Effector CD8-positive, alpha-beta T cell (primary cell): ENCODE measurements around the gene MXRA5.
"Not testable (repeated sequence)": the region's sequence is repeated elsewhere in the genome, so short reads cannot be mapped to it uniquely, and the experiment has no call there.

Experiments
- DNase-seq: peaks from one replicate; lab custom pipeline; 2025; lab: John Stamatoyannopoulos, UW

Gene MXRA5

DNA sequence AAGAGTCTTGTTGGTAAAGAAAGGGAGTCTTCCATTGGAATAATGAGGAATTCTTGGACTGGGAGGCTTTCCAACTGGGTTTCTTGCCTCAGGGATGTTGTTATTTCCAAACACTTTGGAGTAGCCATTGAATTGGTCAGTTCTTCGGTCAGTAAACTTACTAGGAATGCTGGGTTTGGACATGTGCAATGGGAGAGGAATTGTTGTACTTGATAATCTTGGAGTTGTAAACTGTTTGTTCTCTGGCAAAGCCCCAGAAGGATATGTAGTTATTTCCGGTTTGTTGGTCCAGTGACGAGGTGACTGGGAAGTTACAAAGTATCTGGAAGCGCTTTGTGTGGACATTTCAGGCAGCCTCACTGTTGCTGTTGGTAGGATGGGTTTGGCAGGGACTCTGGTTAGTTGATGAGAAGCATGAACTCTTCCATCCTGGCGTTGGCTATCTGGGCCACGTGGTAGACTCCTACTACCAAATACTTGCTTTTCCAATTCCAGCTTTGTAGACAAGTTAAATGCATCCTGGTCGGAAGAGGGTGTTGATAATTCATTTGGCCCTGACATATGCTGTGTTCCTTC, 25.9 kb downstream of the MXRA5 start:
- no peak for DNase-seq

DNA sequence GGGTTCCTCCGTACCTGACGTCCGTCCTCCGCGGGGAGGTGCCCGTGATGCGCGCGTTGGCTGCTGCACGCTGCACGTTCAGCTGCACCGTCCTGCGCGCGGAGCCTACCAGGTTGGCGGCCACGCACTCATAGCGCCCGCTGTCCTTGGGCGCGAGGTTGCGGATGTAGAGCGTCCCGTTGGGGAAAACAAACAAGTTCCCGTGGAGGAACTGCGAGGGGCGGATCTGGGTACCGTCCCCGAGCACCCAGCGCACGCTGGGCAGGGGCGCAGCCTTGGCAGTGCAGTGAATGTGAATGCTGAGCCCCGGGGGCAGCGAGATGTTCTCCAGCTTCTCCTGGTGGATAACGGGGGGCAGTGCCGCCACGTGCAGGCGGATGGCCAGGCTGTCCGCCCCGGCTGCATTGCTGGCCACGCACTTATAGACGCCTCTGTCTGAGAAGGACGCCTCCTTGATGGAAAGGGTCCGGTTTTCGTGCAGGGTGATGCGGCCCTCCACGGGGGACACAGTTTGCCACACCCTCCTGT, 29.2 kb downstream of the MXRA5 start:
- DNase-seq, result no peak

DNA sequence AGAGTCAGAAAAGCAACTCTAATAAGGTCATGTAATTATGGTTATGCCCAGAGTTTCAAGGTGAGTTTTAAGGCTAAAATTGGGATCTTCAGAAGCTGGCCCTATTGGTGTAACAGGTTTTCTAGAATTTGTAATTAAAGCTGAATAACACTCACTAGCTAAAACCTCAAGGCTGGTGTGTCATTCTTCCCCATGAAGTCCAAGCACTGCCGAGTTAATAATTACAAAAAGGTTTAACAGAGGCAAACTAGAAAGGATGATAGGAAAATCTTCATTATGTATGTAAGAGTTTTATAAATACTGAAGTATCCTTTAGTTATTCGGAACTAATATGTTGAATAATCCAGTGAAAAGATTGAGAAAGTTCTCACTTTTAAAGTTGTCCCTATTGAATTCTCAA, 34.3 kb downstream of the MXRA5 start:
- no peak for DNase-seq

DNA sequence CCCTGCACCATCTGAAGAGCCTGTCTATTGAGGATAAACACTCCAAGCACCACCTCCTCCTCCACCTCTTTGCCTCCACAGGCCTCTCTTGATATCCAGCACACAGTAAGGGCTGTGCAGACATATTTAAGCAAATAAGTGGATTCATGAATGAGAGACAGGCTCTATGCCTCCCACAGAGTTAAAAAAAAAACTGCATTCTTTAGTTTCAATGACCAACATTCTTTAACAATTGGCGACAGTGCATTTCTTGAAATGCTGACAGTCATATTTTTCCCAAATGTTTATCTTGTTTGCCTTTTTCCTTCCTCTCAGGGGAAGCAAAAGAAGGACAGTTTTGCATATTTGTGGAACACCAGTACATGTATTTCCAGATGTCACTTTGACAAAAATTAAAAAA, 38.6 kb downstream of the MXRA5 start:
- no peak for DNase-seq

DNA sequence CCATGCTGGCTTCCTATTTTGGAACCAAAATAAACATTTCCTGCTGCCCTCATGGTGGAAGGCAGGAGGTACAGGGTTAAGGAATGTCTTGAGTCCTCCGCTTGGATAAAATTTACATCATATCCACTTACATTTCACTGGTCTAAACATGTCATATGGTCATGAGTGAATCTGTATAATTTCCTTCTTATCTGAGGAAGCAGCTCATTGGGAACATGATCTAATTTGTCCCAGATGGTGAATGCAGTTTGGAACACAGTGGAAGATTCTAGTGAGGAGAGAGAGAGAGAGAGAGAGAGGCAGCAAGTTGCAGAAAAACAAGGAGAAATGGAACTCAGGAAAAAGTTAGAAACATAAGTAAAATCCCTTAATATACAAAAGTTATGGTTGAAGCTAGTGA, 46.8 kb downstream of the MXRA5 start:
- no peak for DNase-seq

DNA sequence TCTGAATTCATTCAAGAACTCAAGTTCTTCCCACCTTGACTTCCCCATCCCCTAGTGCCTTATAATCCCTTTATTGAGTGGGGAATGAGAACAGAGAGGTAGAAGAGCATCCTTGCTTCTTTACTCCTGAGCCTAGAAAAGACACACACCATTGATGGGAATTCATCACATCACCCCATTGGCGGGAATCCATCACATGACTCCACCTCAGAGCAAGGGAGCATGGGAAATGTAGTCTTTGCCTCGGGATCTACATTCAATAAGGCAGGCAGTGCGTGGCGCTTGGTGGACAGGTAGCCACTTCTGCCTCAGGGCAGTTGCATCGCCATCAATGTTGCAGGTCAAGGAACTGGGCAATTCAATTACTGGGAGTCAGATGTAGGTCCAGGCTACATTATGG, 50.7 kb downstream of the MXRA5 start:
- no peak for DNase-seq

DNA sequence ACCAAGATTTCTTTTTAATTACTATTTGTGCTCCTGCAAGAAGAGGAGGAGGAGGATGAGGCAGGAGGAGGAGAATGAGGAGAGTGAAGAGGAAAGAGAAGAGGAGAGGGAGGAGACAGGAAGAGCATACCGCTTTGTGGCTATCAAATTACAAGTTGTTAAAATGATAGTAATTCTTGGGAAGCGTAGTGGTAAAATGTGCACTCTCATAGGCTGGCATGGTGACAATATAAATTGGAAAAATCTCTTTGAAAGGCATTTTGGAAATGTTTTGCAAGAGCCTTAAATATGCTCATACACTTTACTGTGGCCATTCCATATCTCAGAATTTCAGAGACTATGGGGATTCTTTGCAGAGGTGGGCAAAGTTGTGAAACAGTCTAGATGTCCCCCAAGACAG, 53.2 kb downstream of the MXRA5 start:
- no peak for DNase-seq

DNA sequence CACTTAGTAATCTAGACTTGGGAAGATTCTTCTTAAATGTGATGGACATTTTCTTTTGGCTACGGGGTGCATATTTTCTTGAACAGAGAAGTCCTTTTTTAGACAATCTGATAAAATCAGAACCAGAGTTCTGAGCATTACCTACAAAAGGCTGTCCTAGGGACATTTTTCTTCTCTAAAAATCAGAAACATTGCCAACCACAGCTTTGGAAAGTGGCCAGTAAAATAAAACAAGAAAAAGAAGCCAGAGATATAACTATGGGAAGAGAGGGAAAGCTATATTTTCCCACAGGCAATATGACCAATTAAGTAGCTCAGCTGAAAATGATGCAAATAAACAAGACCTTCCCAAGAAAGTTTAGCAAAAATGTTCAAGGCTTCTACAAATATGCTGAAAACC, 55.9 kb downstream of the MXRA5 start:
- no peak for DNase-seq

DNA sequence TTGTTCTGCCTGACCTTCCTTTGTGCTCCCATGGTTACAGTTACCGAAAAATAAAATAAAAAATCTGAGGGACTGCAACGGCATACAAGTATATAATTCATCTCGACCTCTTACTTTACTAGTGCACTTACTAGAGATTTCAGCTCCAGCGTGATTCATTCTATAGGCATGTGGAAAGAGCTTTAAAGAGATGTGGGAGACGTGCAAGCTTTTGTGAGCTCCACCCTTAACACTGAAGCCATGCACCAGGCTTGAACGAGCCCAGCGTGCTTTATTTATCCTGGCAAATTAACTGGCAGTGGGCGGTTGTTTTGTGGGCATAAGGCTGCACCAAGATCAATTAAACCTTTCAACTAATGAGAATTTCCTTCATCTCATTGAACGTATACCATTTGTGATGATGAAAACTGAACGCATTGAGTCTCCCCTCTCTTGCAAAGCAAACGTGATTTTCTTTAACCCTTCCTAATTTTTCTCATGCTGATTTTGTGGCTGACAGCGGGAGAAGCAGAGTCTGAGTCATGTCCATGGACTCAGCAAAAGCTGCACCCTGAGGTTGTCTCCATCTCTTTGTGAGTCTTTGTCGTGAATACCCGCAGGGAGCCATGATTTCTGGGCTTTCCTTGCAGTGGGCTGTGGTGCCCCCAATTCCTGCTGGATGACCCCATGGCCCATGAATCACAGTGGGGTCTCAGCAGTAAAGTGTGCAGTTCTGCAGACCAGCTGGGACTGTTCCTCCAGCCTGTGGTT, 60.1 kb downstream of the MXRA5 start:
- DNase-seq, result no peak

DNA sequence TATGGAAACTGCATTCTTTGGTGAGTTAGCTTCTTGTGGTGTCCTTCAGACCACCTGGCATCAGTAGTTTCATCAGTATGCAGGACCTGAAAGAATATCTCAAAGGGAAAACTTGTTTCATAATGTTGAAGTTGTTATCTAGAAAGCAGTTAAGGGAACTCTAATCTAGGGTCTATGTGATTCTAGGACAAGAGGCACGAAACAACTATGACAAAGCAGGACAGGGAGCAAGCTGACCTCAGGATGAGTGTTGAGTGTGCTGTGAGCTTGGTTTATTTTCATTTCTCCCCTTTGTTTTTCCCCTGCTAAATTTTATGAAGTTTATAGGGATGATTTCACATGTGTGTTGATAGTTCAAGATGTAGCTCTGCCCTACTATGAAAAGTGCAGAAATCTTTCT, 65.7 kb downstream of the MXRA5 start:
- no peak for DNase-seq

DNA sequence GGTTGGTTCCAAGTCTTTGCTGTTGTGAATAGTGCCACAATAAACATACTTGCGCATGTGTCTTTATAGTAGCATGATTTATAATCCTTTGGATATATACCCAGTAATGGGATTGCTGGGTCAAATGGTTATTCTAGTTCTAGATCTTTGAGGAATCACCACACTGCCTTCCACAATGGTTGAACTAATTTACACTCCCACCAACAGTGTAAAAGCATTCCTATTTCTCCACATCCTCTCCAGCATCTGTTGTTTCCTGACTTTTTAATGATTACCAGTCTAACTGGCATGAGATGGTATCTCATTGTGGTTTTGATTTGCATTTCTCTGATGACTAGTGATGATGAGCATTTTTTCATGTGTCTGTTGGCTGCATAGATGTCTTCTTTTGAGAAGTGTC, 72.8 kb downstream of the MXRA5 start:
- not testable (repeated sequence) for DNase-seq

DNA sequence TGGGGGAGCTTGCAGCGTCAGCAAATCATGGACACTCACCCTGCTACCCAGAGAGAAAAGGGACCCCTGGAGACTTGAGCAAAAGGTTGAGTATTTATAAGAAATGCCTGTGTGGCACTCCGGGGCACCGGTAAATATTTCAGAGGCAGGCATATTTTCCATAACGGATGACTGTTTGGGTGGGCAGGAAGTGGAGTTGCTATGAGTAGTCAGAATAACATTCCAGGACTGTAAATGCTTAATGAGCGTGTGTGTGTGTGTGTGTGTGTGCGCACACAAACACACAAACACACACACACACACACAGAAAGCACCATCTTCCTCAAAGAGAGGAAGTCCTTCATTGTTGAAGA, 74.6 kb downstream of the MXRA5 start:
- DNase-seq, result no peak

DNA sequence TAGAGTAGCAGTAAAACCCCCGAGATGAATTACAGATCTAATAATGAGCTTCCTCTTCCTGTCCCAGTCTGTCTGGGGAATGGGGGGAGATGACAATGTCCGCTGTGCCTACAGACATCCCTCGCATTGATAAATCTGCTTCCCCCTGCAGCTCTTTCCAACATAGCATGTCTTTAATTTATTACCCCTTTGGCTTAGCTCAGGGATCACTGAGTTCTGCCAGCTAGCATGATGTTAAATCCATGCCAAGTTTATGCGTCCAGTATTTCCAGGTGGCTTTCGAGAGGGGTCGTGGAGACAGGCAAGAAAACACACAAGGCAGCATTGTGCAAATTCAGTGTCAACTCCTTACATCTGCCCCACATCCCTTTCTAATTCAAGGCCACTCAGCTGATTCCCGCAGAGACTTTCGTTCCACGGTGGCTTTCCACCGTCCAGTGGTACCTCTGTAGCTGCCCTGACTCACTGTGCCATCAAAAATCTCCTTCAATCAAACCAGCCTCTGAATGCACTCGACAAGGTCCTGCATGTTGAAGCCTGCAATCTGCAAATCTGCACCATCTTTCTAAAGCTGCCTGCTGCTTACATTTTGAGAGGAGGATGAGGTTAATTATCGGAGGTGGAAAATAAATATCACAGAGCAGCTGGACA, 75.1 kb downstream of the MXRA5 start:
- DNase-seq, result no peak

DNA sequence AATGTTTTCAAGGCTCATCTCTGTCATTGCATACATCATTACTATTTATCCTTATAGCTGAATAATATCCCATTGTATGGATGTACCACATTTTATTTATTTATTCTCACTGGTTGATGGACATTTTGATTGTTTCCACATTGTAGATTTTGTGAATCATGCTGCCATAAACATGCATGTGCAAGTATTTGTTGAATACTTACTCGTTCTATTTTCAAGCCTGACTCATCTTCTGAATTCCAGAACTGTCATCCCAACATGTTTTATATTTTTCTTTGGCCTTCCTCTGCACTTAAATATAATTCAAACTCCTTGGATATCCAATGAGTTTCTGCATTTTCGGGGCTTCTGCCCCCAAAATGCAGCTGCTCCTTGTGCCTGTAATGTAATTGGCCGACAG, 77.6 kb downstream of the MXRA5 start:
- no peak for DNase-seq

DNA sequence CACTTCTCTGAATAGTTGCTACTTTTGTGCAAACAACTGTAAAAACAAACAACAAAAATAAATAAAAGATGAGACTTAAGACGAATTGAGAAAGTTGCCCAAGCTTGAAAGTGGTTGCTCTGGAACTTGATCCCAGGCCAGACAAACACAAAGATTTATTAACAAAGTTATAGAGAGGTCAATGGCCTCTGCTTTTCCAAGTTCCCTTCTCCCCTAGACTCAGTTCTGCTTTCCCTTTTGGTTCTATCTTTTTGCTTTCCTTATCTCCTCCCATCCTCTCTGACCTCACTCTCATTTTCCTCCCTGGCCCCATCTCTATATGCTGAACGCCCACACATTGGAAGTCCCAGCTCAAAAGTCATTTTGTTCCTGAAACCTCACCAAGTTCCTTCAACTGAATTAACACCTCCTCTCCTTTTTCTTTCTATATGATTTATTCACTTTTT, 82.7 kb downstream of the MXRA5 start:
- DNase-seq, result no peak

DNA sequence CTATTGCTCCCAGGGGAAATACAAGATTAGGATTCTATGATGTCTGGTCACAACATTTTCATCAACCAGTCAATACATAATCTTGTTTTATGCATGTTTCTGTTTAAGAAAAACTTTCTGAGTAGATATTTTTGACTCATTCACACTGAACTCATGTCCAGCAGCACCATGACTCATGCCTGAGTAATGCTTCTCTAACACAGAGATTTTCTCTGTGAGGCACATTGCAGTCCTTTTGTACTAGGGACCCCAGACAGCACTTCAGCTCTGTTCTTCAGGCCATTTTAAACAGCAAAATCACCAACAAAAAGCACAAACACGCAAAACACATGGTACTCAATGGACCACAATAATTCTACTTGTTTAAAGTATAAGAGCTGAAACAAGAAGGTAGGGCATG, 83.6 kb downstream of the MXRA5 start:
- DNase-seq, result no peak
